HepG2 (cell line): ENCODE measurements around the gene PRKCB.

Experiments
- CTCF ChIP-seq: sonication (generic); formaldehyde crosslinking; IDR thresholded peaks from 2 replicates; pipeline ENCODE4 v1.5.0; 2020; ENCODE audit warnings: mild to moderate bottlenecking, missing genetic modification reagents, moderate library complexity
- FOXJ3 ChIP-seq: sonication (generic); formaldehyde crosslinking; IDR thresholded peaks from 2 replicates; pipeline ENCODE4 v1.4.0; 2020; ENCODE audit warnings: missing genetic modification reagents, mild to moderate bottlenecking, borderline replicate concordance
- FOXK2 ChIP-seq: fragments of 450-650 bp; IDR thresholded peaks from 2 replicates; pipeline ENCODE4 v1.6.1; 2016
- FOXM1 ChIP-seq: sonication (generic); formaldehyde crosslinking; IDR thresholded peaks from 2 replicates; pipeline ENCODE4 v1.5.0; 2020; ENCODE audit warnings: missing genetic modification reagents
- MLXIP ChIP-seq: sonication (generic); formaldehyde crosslinking; IDR thresholded peaks from 2 replicates; pipeline ENCODE4 v1.9.0; 2021; ENCODE audit warnings: missing genetic modification reagents, borderline replicate concordance
- PITX1 ChIP-seq: sonication (generic); formaldehyde crosslinking; IDR thresholded peaks from 2 replicates; pipeline ENCODE4 v1.5.1; 2020; ENCODE audit warnings: mild to moderate bottlenecking, missing genetic modification reagents
- SUZ12 ChIP-seq: fragments of 150-350 bp; IDR thresholded peaks from 2 replicates; pipeline ENCODE4 v1.6.1; 2014; ENCODE audit warnings: low read depth, low read length
- TAF1 ChIP-seq: sonication (generic); formaldehyde crosslinking; IDR thresholded peaks from 2 replicates; pipeline ENCODE4 v1.4.0; 2020; ENCODE audit warnings: missing genetic modification reagents
- ZFP91 ChIP-seq: sonication (generic); formaldehyde crosslinking; IDR thresholded peaks from 2 replicates; pipeline ENCODE4 v1.9.0; 2022; ENCODE audit warnings: missing genetic modification reagents, mild to moderate bottlenecking, borderline replicate concordance
- ZKSCAN1 ChIP-seq: fragments of 150-350 bp; IDR thresholded peaks from 2 replicates; pipeline ENCODE4 v1.6.1; 2014; ENCODE audit warnings: low read length
- ZNF326 ChIP-seq: sonication (generic); formaldehyde crosslinking; IDR thresholded peaks from 2 replicates; pipeline ENCODE4 v1.4.0; 2020; ENCODE audit warnings: missing genetic modification reagents, borderline replicate concordance

- TF ChIP-seq CTCF (CRISPR knock-in tag): no peak
- no peak for TF ChIP-seq ZNF326 (CRISPR knock-in tag)
- no peak for TF ChIP-seq SUZ12
- no peak for TF ChIP-seq PITX1 (CRISPR knock-in tag)
- TF ChIP-seq TAF1 (CRISPR knock-in tag): no peak
- no peak for TF ChIP-seq FOXJ3
- TF ChIP-seq ZKSCAN1: no peak
- TF ChIP-seq ZFP91 (CRISPR knock-in tag): no peak
- TF ChIP-seq FOXK2: no peak
- no peak for TF ChIP-seq MLXIP (CRISPR knock-in tag)
- TF ChIP-seq FOXM1 (CRISPR knock-in tag): no peak
These were observed 6.3 kb upstream of the PRKCB start for GRCh38 chr16:23829454-23829853.
